ENCODE data around the gene PEPD. TPM values are rescaled to one million over a fixed set of nuclear protein-coding genes. Genes with fewer than 3 reads are reported as not detected.
"Not testable (repeated sequence)": the region's sequence is repeated elsewhere in the genome, so short reads cannot be mapped to it uniquely, and the experiment has no call there.

The PEPD gene
- total RNA-seq, 4 donors from 2014 or later: 116 to 1,166 (median 748) TPM

DNA sequence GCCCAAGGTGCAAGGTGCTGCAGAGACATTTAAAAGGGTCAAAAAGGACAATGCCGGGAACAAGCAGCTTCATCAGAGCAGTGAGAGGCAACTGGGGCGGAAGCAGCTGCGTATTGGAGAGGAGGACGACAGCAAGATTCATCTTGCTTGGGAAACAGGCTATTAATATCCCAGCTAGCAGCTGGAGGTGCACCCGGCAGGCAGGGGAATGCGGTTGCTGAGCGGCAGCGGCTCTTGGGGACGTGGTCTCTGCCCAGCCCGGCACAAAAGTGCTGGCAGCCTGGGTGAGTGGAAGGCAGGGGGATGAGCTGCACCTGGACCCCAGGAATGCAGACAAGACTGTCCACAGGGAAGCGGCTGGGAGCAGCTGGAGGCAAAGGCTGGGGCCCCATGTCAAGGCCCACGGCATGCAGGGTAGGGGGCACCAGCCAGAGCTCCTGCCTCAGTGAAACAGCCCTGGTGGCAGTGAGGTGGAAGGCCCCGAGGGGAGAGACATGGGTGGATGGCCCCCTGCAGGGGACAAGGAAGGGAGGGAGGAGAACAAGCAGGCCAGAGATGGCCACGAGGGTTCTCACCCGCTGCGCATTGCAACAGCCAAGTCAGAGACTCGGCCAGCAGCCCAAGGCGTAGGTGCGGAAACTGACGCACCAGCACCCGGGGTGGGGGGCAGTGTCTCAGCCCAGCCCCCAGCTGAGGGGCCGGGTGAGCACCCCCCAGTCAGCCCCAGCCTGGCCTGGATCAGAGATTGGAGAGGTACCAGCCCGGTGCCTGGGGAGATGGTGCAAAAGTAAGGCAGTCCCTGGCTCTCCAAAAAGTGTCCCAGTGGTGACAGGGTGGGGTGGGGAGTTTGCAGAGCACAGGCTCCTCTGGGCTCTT is 34.4 kb downstream of the PEPD start:
- DNase-seq: peak in 1 of 3 donors; percentile 32

DNA sequence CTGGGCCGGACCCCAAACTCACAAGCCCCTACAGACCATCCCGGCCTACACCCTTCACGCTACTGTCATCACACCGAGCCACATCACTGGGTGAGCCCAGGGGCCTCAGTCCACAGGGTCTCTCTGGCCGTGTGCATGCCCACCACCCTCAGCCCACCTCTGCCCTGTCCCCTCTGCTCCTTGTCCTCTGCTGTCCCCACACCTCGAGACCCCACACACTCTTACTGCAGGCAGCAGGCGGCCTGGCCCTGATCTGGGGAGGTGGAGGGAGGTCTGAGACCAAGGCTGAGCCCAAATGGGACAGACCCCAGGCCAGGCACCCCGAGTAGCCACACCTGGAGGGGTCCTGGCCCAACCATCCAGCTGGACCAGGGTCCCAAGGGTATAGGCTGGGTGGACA is 35.2 kb downstream of the PEPD start:
- Histone ChIP-seq H3K27me3 (no peaks in the 10 kb centered on the region), H3K27ac (no peak overlapping the region), H3K4me3 (no peak overlapping the region), H3K4me1 (no peaks in the 10 kb centered on the region), H3K36me3 (peaks cover 0 to 50% (median 0%) of the 10 kb centered on the region in 3 donors), H3K9me3 (no peaks in the 10 kb centered on the region)
- no peak for DNase-seq
- no peak for TF ChIP-seq POLR2A (IDR thresholded peaks at IDR 0.05)
- TF ChIP-seq, protein P1, sequence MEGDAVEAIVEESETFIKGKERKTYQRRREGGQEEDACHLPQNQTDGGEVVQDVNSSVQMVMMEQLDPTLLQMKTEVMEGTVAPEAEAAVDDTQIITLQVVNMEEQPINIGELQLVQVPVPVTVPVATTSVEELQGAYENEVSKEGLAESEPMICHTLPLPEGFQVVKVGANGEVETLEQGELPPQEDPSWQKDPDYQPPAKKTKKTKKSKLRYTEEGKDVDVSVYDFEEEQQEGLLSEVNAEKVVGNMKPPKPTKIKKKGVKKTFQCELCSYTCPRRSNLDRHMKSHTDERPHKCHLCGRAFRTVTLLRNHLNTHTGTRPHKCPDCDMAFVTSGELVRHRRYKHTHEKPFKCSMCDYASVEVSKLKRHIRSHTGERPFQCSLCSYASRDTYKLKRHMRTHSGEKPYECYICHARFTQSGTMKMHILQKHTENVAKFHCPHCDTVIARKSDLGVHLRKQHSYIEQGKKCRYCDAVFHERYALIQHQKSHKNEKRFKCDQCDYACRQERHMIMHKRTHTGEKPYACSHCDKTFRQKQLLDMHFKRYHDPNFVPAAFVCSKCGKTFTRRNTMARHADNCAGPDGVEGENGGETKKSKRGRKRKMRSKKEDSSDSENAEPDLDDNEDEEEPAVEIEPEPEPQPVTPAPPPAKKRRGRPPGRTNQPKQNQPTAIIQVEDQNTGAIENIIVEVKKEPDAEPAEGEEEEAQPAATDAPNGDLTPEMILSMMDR (IDR thresholded peaks at IDR 0.05): no peak

More for the DNA sequence above, 34.4 kb downstream of the PEPD start:
- Histone ChIP-seq H3K9me3 (no peaks in the 10 kb centered on the region), H3K36me3 (peaks cover 0 to 48% (median 0%) of the 10 kb centered on the region in 3 donors), H3K27me3 (no peaks in the 10 kb centered on the region), H3K4me1 (no peaks in the 10 kb centered on the region), H3K4me3 (no peak overlapping the region), H3K27ac (no peak overlapping the region)
- TF ChIP-seq, protein P1 (IDR thresholded peaks at IDR 0.05): no peak
- TF ChIP-seq POLR2A (IDR thresholded peaks at IDR 0.05): no peak

DNA sequence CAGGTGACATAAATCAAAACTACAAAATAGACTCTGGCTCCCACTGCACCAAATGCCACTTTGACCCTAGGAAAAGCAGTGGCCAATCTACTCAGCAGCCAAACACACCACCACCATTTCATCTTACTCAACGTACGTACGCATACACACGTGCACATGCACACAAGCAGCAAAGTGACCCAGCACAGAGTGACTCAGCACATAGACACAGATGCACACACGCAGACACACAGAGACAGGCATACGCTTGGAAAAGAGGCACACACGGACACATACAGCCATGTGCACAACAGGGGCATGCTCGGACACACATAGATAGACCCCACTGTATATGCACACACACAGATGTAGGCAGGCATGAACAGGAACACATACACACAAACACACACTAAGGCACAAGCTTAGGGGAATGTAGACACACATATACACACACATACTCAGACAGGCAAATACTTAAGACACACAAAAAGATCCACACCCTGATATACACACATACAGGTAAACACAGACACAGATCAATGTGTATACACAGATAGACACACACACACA is 37.3 kb downstream of the PEPD start:
- no peaks in the 10 kb centered on the region for H3K27me3 ChIP-seq
- DNase-seq: peak in 1 of 3 donors; percentile 6
- no peaks in the 10 kb centered on the region for H3K9me3 ChIP-seq
- TF ChIP-seq POLR2A (IDR thresholded peaks at IDR 0.05): no peak
- TF ChIP-seq, protein P1 (IDR thresholded peaks at IDR 0.05): no peak
- H3K4me3 ChIP-seq: no peak overlapping the region
- H3K4me1 ChIP-seq: no peaks in the 10 kb centered on the region
- H3K27ac ChIP-seq: no peak overlapping the region
- peaks cover 0 to 55% (median 0%) of the 10 kb centered on the region in 3 donors for H3K36me3 ChIP-seq

DNA sequence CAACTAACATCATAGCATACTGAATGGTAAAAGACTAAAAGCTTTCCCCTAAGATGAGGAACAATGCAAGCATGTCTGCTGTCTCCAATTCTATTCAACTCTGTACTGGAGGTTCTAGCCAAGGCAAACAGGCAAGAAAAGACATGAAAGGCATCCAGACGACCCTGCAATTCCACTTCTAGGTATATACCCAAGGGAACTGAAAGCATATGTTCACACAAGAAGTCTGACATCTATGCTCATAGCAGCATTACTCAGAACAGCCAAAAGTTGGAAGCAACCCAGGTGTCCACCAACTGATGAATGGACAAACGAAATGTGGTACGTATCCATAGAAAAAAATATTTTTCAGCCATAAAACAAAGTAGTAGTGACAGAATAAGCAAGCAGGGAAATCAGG is 39.1 kb downstream of the PEPD start:
- H3K4me1 ChIP-seq: no peaks in the 10 kb centered on the region
- no peak for DNase-seq
- no peak overlapping the region for H3K27ac ChIP-seq
- H3K36me3 ChIP-seq: peaks cover 0 to 46% (median 0%) of the 10 kb centered on the region in 3 donors
- H3K4me3 ChIP-seq: no peak overlapping the region
- H3K9me3 ChIP-seq: no peaks in the 10 kb centered on the region
- H3K27me3 ChIP-seq: no peaks in the 10 kb centered on the region
- TF ChIP-seq POLR2A (IDR thresholded peaks at IDR 0.05): no peak
- TF ChIP-seq, protein P1 (IDR thresholded peaks at IDR 0.05): no peak

DNA sequence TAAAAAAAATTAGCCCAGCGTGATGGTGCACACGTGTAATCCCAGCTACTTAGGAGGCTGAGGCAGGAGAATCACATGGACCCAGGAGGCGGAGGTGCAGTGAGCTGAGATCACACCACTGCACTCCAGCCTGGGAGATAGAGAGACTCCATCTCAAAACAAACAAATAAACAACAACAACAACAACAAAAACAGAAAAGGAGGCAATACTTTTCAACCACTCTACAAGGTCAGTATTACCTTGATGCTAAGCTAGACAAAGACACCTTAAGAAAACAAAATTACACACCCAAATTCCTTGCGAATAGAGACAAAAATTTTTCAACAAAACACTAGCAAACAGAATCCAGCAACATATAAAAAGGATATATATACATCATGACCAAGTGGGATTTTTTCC is 39.7 kb downstream of the PEPD start:
- Histone ChIP-seq H3K27ac (no peak overlapping the region), H3K9me3 (no peaks in the 10 kb centered on the region), H3K36me3 (peaks cover 0 to 46% (median 0%) of the 10 kb centered on the region in 3 donors), H3K4me1 (no peaks in the 10 kb centered on the region), H3K4me3 (no peak overlapping the region), H3K27me3 (no peaks in the 10 kb centered on the region)
- DNase-seq: peak in 1 of 3 donors; percentile 2
- TF ChIP-seq POLR2A (IDR thresholded peaks at IDR 0.05): no peak
- TF ChIP-seq, protein P1 (IDR thresholded peaks at IDR 0.05): no peak

DNA sequence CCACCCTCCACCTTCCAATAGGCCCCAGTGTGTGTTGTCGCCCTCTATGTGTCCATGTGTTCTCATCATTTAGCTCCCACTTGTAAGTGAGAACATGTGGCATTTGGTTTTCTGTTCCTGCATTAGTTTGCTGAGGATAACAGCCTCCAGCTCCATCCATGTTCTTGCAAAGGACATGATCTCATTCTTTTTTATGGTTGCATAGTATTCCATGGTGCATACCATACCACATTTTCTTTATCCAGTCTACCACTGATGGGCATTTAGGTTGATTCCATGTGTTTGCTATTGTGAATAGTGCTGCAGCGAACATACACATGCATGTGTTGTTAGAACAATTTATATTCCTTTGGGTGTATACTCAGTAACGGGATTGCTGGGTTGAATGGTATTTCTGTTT is 42.0 kb downstream of the PEPD start:
- H3K4me3 ChIP-seq, H3K27me3 ChIP-seq, DNase-seq, H3K9me3 ChIP-seq, H3K4me1 ChIP-seq, H3K27ac ChIP-seq: not testable (repeated sequence)
- peaks cover 0 to 52% (median 0%) of the 10 kb centered on the region in 3 donors for H3K36me3 ChIP-seq

Data from Peyer's patch (tissue), 4 donors.